WERI-Rb-1 (cell line): ENCODE measurements around the gene FOXN3.

Experiments
- DNase-seq: peaks from one replicate; pipeline ENCODE4 v3.0.0-alpha.2; 2020
- H3K27ac ChIP-seq: fragments of 250-450 bp; sonication (Bioruptor Pico); 2 replicates; pipeline ENCODE4 v1.5.1; 2020; ENCODE audit warnings: mild to moderate bottlenecking, moderate library complexity
- H3K27me3 ChIP-seq: fragments of 250-450 bp; sonication (Bioruptor Pico); 2 replicates; pipeline ENCODE4 v1.5.1; 2021; ENCODE audit warnings: mild to moderate bottlenecking, low read depth, moderate library complexity; ENCODE audit not compliant: insufficient read depth, severe bottlenecking
- H3K36me3 ChIP-seq: fragments of 250-450 bp; sonication (Bioruptor Pico); 2 replicates; pipeline ENCODE4 v1.5.1; 2020; ENCODE audit warnings: mild to moderate bottlenecking, moderate library complexity
- H3K4me3 ChIP-seq: 2 replicates; pipeline ENCODE4 v1.5.1; 2011; ENCODE audit warnings: low read depth, mild to moderate bottlenecking, control low read depth, low read length
- H3K9me3 ChIP-seq: fragments of 250-450 bp; sonication (Bioruptor Pico); 2 replicates; pipeline ENCODE4 v1.5.1; 2021; ENCODE audit warnings: mild to moderate bottlenecking, moderate library complexity; ENCODE audit not compliant: severe bottlenecking
- CTCF ChIP-seq: IDR thresholded peaks from 2 replicates; pipeline ENCODE4 v1.5.1; 2011; ENCODE audit warnings: low read depth, mild to moderate bottlenecking, control low read depth, inconsistent platforms, low read length

Gene FOXN3

DNA sequence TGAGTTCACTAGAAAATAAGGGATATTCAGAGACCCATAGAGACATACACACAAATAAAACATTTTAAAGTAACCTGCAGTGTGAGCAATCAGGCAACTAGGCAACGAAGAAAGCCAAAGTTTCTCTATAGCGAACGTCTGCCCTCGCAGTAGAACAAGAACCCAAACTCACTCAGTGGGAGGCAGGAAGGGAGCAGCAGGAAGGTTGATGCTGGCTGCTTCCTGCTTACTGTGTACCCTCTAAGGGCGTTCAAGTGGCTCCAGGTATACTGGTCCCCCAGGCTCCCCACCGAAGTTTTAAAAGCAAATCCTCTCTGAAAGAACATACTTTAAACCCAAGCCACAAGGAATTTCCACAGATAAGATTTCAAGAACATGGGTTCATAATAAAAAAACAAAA, 249.3 kb downstream of the FOXN3 start:
- Histone ChIP-seq H3K36me3 (no peaks in the 10 kb centered on the region), H3K9me3 (peaks cover 6% of the 10 kb centered on the region), H3K27me3 (no peaks in the 10 kb centered on the region), H3K4me3 (no peak overlapping the region), H3K27ac (no peak overlapping the region)
- DNase-seq = no peak
- TF ChIP-seq CTCF = no peak

DNA sequence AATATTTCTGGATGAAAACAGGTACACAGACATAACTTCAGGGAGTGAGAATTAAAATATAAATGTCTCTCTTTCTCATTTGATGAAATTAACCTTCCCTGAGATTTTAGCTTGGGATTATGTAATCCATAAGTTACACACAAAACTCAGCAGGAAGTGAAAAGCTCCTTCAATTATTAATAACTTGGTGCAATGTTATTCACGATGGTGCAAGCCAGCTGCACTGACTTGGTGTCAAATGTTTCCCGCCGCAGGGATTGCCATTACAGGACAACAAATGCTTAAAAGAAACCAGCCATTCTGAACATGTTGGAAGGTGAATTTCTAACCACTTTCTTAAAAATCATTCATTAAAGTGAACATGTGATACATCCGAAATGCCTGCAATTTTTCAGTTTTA, 250.4 kb downstream of the FOXN3 start:
- Histone ChIP-seq H3K27me3 (no peaks in the 10 kb centered on the region), H3K4me3 (no peak overlapping the region), H3K9me3 (no peaks in the 10 kb centered on the region), H3K36me3 (no peaks in the 10 kb centered on the region), H3K27ac (no peak overlapping the region)
- DNase-seq = no peak
- TF ChIP-seq CTCF = no peak

DNA sequence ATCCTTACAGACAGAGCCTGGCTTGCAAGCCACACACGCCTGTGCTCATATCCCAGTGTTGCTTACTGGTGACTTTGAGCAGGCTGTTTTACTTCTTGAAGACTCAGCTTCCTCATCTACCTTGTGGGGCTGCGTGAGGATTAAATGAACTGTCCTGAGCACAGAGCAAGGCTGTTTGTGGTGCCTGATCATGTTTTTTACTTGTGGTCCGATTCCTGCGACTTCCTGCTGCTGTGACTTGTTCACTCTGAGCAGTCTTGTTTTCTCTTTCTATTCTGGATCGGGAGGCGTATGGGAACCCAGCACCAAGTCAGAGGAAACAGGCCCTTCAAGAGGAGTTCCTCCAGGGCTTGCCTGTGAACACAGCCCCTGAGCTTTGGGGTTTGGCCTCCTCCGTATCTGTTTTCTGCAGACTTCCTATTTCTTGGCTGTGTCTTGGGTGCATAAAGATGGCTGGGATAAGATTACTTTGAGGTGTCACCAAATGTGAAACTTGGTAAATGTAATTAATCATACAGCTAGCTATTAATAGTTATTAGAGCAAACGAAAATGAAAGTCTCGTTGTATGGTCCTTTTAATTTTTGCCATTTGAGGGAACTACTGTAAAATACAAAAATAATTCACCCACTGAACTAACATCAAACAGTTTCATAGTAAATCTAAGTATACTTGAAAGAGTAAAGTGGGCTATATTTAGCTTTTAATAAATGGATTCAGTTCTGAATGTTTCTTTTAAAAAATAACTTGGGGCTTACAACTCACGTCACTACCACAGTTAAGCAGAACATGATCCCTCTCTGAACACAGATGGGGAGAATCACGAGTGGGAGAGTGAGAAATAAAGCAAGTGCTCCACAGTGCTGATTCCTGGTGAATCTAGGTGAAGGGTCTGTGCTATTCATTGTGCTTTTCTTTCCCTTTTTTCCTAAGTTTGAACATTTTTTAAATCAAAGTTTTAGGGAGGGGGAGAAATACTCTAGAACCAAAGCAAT, 251.5 kb downstream of the FOXN3 start:
- Histone ChIP-seq H3K27ac (no peak overlapping the region), H3K36me3 (no peaks in the 10 kb centered on the region), H3K9me3 (no peaks in the 10 kb centered on the region), H3K4me3 (no peak overlapping the region), H3K27me3 (no peaks in the 10 kb centered on the region)
- TF ChIP-seq CTCF = no peak
- no peak for DNase-seq

DNA sequence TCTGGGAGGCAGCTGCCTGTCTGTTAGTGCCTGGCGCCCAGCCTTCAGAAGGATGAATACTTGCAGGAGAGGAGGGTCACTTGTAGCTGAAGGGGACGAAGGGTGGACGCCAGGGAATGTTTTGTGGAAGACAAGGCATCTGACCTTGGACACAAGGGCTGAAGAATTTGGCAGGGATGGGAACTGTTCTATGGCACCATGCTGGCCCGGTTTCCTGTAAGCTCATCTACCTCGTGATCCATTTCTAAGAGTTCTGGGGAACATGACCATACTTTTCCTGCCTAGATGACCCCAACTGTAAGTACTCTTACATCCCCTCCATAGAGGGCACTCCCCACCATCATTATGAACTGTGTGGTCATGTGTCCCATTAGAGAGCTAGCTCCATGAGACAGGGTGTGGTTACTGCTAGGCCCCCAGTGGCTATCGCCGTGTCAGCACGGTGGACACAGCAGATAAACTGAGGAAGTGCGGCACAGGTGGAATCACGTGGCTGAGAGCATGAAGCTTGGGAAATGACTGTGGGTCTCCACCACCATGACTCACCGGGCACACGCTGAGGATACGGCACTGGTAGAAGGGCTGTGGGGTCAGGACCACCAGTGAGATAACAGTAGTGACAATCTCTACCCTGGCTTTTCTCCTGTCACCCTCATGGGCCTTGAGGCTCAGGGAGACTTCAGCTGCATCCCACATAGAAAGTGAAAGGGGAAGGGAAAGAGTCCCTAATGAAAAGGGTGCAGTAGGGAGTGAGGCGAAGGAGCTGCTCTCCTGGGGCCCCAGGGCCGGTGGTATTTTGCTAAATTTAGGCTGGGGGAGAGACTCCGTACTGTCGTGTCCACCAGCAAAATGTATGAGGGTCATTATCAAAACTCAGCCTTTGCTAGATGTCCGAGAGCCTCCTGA, 252.6 kb downstream of the FOXN3 start:
- Histone ChIP-seq H3K27me3 (no peaks in the 10 kb centered on the region), H3K4me3 (no peak overlapping the region), H3K36me3 (no peaks in the 10 kb centered on the region), H3K27ac (no peak overlapping the region), H3K9me3 (no peaks in the 10 kb centered on the region)
- TF ChIP-seq CTCF = no peak
- no peak for DNase-seq

- Histone ChIP-seq H3K9me3 (no peaks in the 10 kb centered on the region), H3K36me3 (no peaks in the 10 kb centered on the region), H3K4me3 (no peak overlapping the region), H3K27me3 (no peaks in the 10 kb centered on the region), H3K27ac (no peak overlapping the region)
- no peak for DNase-seq
- TF ChIP-seq CTCF = no peak
These were observed 253.9 kb downstream of the FOXN3 start for GRCh38 chr14:89163031-89163636.
